H1 (cell line): ENCODE results near the gene ZNF77. TPM values are rescaled to one million over a fixed set of nuclear protein-coding genes. Genes with fewer than 3 reads are reported as not detected.

Source experiments
- ASH2L ChIP-seq: fragments of 200-600, 300-600 bp; sonication (generic); IDR thresholded peaks from one replicate; pipeline ENCODE4 v1.7.1; 2017; ENCODE audit warnings: low read length
- CBX5 ChIP-seq: fragments of 300-800, 300-1000 bp; sonication (generic); IDR thresholded peaks from 2 replicates; pipeline ENCODE4 v1.7.1; 2016; ENCODE audit warnings: antibody characterized with exemption, low read length, low read depth
- CEBPB ChIP-seq: IDR thresholded peaks from 2 replicates; pipeline ENCODE4 v1.6.1; 2012; ENCODE audit warnings: low read depth, low read length
- CHD2 ChIP-seq: IDR thresholded peaks from 2 replicates; pipeline ENCODE4 v1.6.1; 2012; ENCODE audit warnings: low read length, improper control_type of control experiment
- EP300 ChIP-seq, 2 experiments: IDR thresholded peaks; 1 replicate in 1 of 2; 2 replicates in 1 of 2; pipeline ENCODE4 v1.6.1; 2011 to 2012; ENCODE audit warnings: low read depth in 2 of 2, low read length in 2 of 2, mild to moderate bottlenecking in 2 of 2, borderline replicate concordance in 1 of 2, inconsistent platforms in 1 of 2, moderate library complexity in 1 of 2
- GABPA ChIP-seq: IDR thresholded peaks from 2 replicates; pipeline ENCODE4 v1.6.1; 2011; ENCODE audit warnings: mild to moderate bottlenecking, low read length, moderate library complexity, borderline replicate concordance; ENCODE audit not compliant: insufficient read depth
- HDAC2 ChIP-seq, 2 experiments: fragments of 300-600 bp in 1 of 2; sonication (generic) in 1 of 2; IDR thresholded peaks; 2 replicates each; pipeline ENCODE4 v1.6.1; 2011 to 2012; ENCODE audit warnings: low read depth in 2 of 2, low read length in 2 of 2, mild to moderate bottlenecking in 2 of 2, moderate library complexity in 2 of 2, borderline replicate concordance in 1 of 2, inconsistent platforms in 1 of 2
- JUND ChIP-seq: IDR thresholded peaks from 2 replicates; pipeline ENCODE4 v1.6.1; 2011; ENCODE audit warnings: mild to moderate bottlenecking, improper control_type of control experiment, low read length
- KDM1A ChIP-seq: fragments of 200-600, 300-600 bp; sonication (generic); IDR thresholded peaks from 2 replicates; pipeline ENCODE4 v1.7.1; 2016; ENCODE audit warnings: mild to moderate bottlenecking, low read length, borderline replicate concordance
- RAD21 ChIP-seq, 2 experiments: IDR thresholded peaks in 1 of 2; conservative IDR thresholded peaks in 1 of 2; 2 replicates each; pipeline ENCODE4 v1.6.1; 2011; ENCODE audit warnings: low read depth in 2 of 2, low read length in 2 of 2, improper control_type of control experiment in 1 of 2, inconsistent platforms in 1 of 2, mild to moderate bottlenecking in 1 of 2, moderate library complexity in 1 of 2
- RXRA ChIP-seq: IDR thresholded peaks from 2 replicates; pipeline ENCODE4 v1.6.1; 2011; ENCODE audit warnings: low read depth, mild to moderate bottlenecking, low read length, moderate library complexity; ENCODE audit not compliant: insufficient read depth
- SIN3A ChIP-seq, 2 experiments: IDR thresholded peaks in 1 of 2; conservative IDR thresholded peaks in 1 of 2; 2 replicates each; pipeline ENCODE4 v1.6.1; 2011 to 2012; ENCODE audit warnings: low read length in 2 of 2, improper control_type of control experiment in 1 of 2, low read depth in 1 of 2, mild to moderate bottlenecking in 1 of 2
- TAF1 ChIP-seq: IDR thresholded peaks from 2 replicates; pipeline ENCODE4 v1.6.1; 2011; ENCODE audit warnings: mild to moderate bottlenecking, low read depth, low read length
- YY1 ChIP-seq: IDR thresholded peaks from 2 replicates; pipeline ENCODE4 v1.6.1; 2011; ENCODE audit warnings: low read depth, mild to moderate bottlenecking, low read length
- polyA plus RNA-seq, 7 experiments: library from polyadenylated mRNA; depleted of rRNA in 3 of 7; stranded (reverse) in 5 of 7; unstranded in 2 of 7; fragments of >200 nt in 5 of 7; fragments of 200-250 nt in 2 of 7; gene quantifications; 1 replicate in 5 of 7; 2 replicates in 1 of 7; 4 replicates in 1 of 7; pipeline versions ENCODE4 v1.2.1 to v1.2.3, GENCODE V29; 2011 to 2013; ENCODE audit warnings: missing spikeins in 2 of 7, mixed read lengths in 2 of 7
- total RNA-seq: library from RNA; stranded (reverse); fragmentation: NEBNext Ultra II Directional; extraction: Animal tissue kit (Norgen Biotek cat#: 25700); gene quantifications from 2 replicates; pipeline ENCODE4 v1.2.1, GENCODE V29; 2021
- TF ChIP-seq, protein P1 (sequence below): IDR thresholded peaks from 2 replicates; pipeline ENCODE4 v1.6.1; 2012; ENCODE audit warnings: inconsistent platforms
- TF ChIP-seq, protein P2 (sequence below), 3 experiments: IDR thresholded peaks; 1 replicate in 2 of 3; 2 replicates in 1 of 3; pipeline versions ENCODE4 v1.5.1 to v1.6.1; 2011; ENCODE audit warnings: low read length in 3 of 3, mild to moderate bottlenecking in 3 of 3, inconsistent platforms in 2 of 3, low read depth in 1 of 3, moderate library complexity in 1 of 3; ENCODE audit not compliant: insufficient read depth in 1 of 3; ENCODE audit errors: control extremely low read depth in 1 of 3

The ZNF77 gene
- total and polyA plus RNA-seq, 2 of the 8 experiments (the other 6 are each of a cell fraction or from before 2014, with no cell fraction given) = 2.9 to 4.7 TPM

DNA sequence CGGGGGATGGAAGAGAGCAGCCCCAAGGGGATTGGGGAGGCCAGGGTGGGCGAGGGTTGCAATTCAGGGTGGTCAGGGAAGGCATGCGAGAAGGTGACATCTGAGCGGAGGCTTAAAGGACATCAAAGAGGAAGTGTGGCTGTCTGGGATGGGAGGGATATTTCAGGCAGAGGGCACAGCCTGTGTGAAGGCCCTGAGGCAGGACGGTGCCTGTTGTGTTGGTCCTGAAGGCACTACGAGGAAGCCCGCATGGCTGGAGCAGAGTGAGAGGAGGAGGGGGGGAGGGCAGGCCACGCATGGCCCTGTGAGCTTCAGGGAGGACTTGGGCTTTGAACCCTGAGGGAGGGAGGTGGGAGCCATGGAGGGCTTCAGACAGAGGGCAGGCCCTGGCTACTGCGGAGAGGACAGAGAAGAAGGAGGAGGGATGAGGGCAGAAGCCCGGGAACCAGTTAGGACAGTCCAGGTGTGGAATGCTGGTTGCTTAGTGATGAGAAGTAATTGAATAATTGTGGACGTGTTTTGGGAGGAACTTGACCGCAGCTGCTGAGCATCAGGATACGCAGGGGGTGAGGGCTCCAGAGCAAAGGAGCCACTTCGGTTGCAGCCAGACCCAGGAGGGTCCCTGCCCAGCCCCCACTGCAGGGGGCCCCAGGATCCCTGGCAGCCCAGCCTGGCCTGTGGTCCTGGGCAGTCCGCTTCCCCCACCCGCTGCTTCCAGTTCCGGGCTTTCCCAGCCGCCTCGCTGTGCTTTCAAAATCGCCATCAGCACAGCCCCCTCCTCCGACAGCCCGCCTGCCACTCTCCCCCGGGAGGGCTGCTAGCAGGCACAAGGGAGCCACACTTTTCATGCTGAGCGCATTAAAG lies 38.8 kb upstream of the ZNF77 start (continued):
- TF ChIP-seq EP300 (IDR thresholded peaks at IDR 0.05; ENCODE audit: borderline replicate concordance in 1 of 2, low read depth in 2 of 2, low read length in 2 of 2) (0 out of 3 replicates have a peak, but pooled peaks of 1 of the 2 experiments have one; percentile 59), CEBPB (no peak; the same call in 1 of the 2 replicates), KDM1A (peak; percentile 99), CHD2 (0 out of 2 replicates have a peak, but pooled peaks have one; percentile 17), CBX5 (no peak), RAD21 (IDR thresholded peaks at IDR 0.05 in 1 of 2, conservative IDR thresholded peaks at IDR 0.05 in 1 of 2; ENCODE audit: low read depth in 2 of 2, low read length in 2 of 2) (peak; percentile 0 to 5; a peak in 2 of 4 replicates), JUND (no peak), RXRA (peak; percentile 86), GABPA (0 out of 2 replicates have a peak, but pooled peaks have one; percentile 49), YY1 (0 out of 2 replicates have a peak, but pooled peaks have one; percentile 44), ASH2L (peak; percentile 63), SIN3A (conservative IDR thresholded peaks at IDR 0.05 in 1 of 2, IDR thresholded peaks at IDR 0.05 in 1 of 2; ENCODE audit: low read depth in 1 of 2, low read length in 2 of 2) (no peak), TAF1 (0 out of 2 replicates have a peak, but pooled peaks have one; percentile 4), HDAC2 (IDR thresholded peaks at IDR 0.05; ENCODE audit: borderline replicate concordance in 1 of 2, low read depth in 2 of 2, low read length in 2 of 2) (peak; percentile 96 to 98)
- TF ChIP-seq, protein P1, sequence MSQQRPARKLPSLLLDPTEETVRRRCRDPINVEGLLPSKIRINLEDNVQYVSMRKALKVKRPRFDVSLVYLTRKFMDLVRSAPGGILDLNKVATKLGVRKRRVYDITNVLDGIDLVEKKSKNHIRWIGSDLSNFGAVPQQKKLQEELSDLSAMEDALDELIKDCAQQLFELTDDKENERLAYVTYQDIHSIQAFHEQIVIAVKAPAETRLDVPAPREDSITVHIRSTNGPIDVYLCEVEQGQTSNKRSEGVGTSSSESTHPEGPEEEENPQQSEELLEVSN = 0 out of 2 replicates have a peak, but pooled peaks have one; percentile 45
- TF ChIP-seq, protein P2, sequence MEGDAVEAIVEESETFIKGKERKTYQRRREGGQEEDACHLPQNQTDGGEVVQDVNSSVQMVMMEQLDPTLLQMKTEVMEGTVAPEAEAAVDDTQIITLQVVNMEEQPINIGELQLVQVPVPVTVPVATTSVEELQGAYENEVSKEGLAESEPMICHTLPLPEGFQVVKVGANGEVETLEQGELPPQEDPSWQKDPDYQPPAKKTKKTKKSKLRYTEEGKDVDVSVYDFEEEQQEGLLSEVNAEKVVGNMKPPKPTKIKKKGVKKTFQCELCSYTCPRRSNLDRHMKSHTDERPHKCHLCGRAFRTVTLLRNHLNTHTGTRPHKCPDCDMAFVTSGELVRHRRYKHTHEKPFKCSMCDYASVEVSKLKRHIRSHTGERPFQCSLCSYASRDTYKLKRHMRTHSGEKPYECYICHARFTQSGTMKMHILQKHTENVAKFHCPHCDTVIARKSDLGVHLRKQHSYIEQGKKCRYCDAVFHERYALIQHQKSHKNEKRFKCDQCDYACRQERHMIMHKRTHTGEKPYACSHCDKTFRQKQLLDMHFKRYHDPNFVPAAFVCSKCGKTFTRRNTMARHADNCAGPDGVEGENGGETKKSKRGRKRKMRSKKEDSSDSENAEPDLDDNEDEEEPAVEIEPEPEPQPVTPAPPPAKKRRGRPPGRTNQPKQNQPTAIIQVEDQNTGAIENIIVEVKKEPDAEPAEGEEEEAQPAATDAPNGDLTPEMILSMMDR (IDR thresholded peaks at IDR 0.05; ENCODE audit: control extremely low read depth in 1 of 3, insufficient read depth in 1 of 3, low read depth in 1 of 3, low read length in 3 of 3) = peak in 1 of 3 experiments; percentile 6; a peak in 1 of 4 replicates
